CD4-positive, alpha-beta T cell (primary cell): Measurements from ENCODE around the gene ALDH16A1. TPM values are rescaled to one million over a fixed set of nuclear protein-coding genes. Genes with fewer than 3 reads are reported as not detected.

Experiments
- ATAC-seq: fragments of 200-7000 bp; cut with Tn5 transposase; one replicate; pipeline ENCODE4 v1.10.0; 2022; ENCODE audit warnings: mild to moderate bottlenecking; ENCODE audit not compliant: poor library complexity
- CTCF ChIA-PET: fragments of 350-600 bp; sonication (Branson Sonifier 250); formaldehyde crosslinking; loops from one replicate; lab custom pipeline; 2021; ENCODE audit warnings: antibody characterized with exemption, inconsistent platforms; lab: Charles Lee
- POLR2A ChIA-PET: fragments of 350-600 bp; sonication (Branson Sonifier 250); formaldehyde crosslinking; loops from one replicate; lab custom pipeline; 2021; ENCODE audit warnings: antibody characterized with exemption, inconsistent platforms; lab: Charles Lee
- DNase-seq, 14 experiments: peaks; one replicate each; pipeline ENCODE4 v3.0.0-alpha.2; 2013 to 2020; ENCODE audit warnings: mixed read lengths in 2 of 14
- H3K27ac ChIP-seq, 2 donors: one replicate each; pipeline versions ENCODE4 v1.5.1 to v1.7.0; 2013; ENCODE audit warnings: low read length in 2 of 2, low read depth in 1 of 2, mild to moderate bottlenecking in 1 of 2
- H3K27me3 ChIP-seq, 2 experiments: 1 replicate in 1 of 2; 2 replicates in 1 of 2; pipeline versions ENCODE4 v1.6.1 to v1.7.0; 2013; ENCODE audit warnings: low read length in 2 of 2, control low read depth in 1 of 2, mild to moderate bottlenecking in 1 of 2, moderate library complexity in 1 of 2; ENCODE audit not compliant: insufficient read depth in 2 of 2, control insufficient read depth in 1 of 2
- H3K36me3 ChIP-seq: one replicate; pipeline ENCODE4 v1.6.1; 2013; ENCODE audit warnings: low read length, control low read depth; ENCODE audit not compliant: insufficient read depth
- H3K4me1 ChIP-seq: one replicate; pipeline ENCODE4 v1.6.1; 2013; ENCODE audit warnings: low read length, control low read depth; ENCODE audit not compliant: insufficient read depth
- H3K4me3 ChIP-seq: one replicate; pipeline ENCODE4 v1.5.1; 2013; ENCODE audit warnings: mild to moderate bottlenecking, low read length, moderate library complexity
- H3K9me3 ChIP-seq, 2 experiments: 1 replicate in 1 of 2; 2 replicates in 1 of 2; pipeline versions ENCODE4 v1.6.1 to v1.7.0; 2013; ENCODE audit warnings: low read length in 2 of 2, mild to moderate bottlenecking in 2 of 2, control low read depth in 1 of 2, moderate library complexity in 1 of 2; ENCODE audit not compliant: control insufficient read depth in 1 of 2, insufficient read depth in 1 of 2
- H3K27ac Mint-ChIP-seq: one replicate; pipeline ENCODE4 v1.8.0; 2020; ENCODE audit warnings: mixed read lengths
- H3K27me3 Mint-ChIP-seq: one replicate; pipeline ENCODE4 v1.8.0; 2021; ENCODE audit warnings: mixed read lengths
- H3K36me3 Mint-ChIP-seq: one replicate; pipeline ENCODE4 v1.8.0; 2021; ENCODE audit warnings: low read depth, mixed read lengths
- H3K4me1 Mint-ChIP-seq: one replicate; pipeline ENCODE4 v1.8.0; 2021; ENCODE audit warnings: low read depth, mixed read lengths
- H3K4me3 Mint-ChIP-seq: one replicate; pipeline ENCODE4 v1.8.0; 2020; ENCODE audit warnings: mild to moderate bottlenecking, mixed read lengths
- H3K9me3 Mint-ChIP-seq: one replicate; pipeline ENCODE4 v1.8.0; 2020; ENCODE audit warnings: mixed read lengths
- intact Hi-C, 2 experiments: fragments of 100-400 bp; cut with DNase I in 1 of 2; cut with micrococcal nuclease in 1 of 2; formaldehyde crosslinking; loops; one replicate each; pipeline versions ENCODE4 v1.15.1 to v1.9.0; 2023 to 2025; cut with DNase I, micrococcal nuclease
- total RNA-seq, 174 experiments: library from RNA in 2 of 174; stranded (reverse) in 2 of 174; gene quantifications; one replicate each; pipeline ENCODE4 v1.2.3 and lab custom pipeline; 2021 to 2026
- TF ChIP-seq, protein P1 (sequence below): fragments of 200-600 bp; IDR thresholded peaks from one replicate; pipeline ENCODE4 v1.8.0; 2022; ENCODE audit warnings: antibody characterized with exemption, mild to moderate bottlenecking

The ALDH16A1 gene
- total RNA-seq, 2 experiments from 2014 or later, result 25.1 to 25.8 TPM

DNA sequence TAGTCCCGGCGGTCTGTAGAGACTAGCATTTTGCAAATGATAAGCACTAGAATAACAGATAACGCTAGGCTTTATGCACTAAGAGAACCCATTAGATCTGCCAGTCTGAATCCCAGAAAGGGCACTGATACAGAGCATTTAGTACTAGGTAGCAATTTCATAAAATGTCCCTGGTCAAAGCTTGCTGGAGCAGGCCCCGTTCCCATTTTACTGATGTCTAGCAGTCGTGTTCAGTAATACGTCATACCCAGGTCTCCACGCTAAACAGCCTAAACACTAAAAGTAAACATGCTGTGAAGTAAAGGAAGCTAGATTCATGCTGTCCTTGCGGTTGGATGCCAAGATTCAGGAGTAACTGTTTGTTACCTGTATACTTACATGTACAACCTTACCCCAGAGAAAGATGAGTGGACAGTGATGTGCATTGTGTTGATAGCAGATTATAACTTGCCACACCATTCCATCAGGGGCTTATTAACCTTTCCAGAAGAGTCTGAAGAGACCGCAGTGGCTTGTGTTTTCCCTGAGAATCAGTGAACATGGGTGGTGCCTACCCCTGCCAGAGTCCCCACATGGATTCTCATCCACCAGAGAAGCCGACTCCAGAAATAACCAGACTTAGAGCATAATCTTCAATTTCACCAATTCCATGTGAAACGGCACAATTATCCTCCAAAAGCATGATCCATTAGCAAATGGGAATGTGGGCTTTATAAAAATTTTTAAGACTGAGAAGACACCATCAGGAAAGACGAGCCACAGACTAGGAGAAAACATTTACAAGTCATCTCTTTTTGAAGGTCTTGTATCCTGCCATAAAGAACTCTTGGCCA lies 39.8 kb downstream of the ALDH16A1 start:
- Histone ChIP-seq H3K27ac (peak overlapping the region in 1 of 2 donors; percentile 30), H3K9me3 (peaks cover 0 to 10% of the 10 kb centered on the region in 2 experiments), H3K36me3 (peaks cover 58% of the 10 kb centered on the region), H3K4me1 (peaks cover 81% of the 10 kb centered on the region), H3K27me3 (no peaks in the 10 kb centered on the region), H3K4me3 (no peak overlapping the region)
- peak in 2 of 14 experiments; percentile 35 to 48 for DNase-seq
- POLR2A ChIA-PET, result interaction anchor here (0.8 to 2.5 kb wide), 9 partner anchors 7 to 184 kb away, joined by 3 to 14 read pairs (median 3); partner anchors contain the start of genes ALDH16A1 and PRMT1
- Mint-ChIP-seq H3K27ac (peak overlapping the region; percentile 85), H3K27me3 (no peaks in the 10 kb centered on the region), H3K4me3 (peak overlapping the region; percentile 73), H3K36me3 (peaks cover 78% of the 10 kb centered on the region), H3K4me1 (peaks cover 70% of the 10 kb centered on the region), H3K9me3 (no peaks in the 10 kb centered on the region)
- ATAC-seq, result no peak
- CTCF ChIA-PET, result interaction anchor here (1.0 to 2.2 kb wide), 2 partner anchors 10 to 19 kb away, joined by 4 to 8 read pairs; partner anchors contain the start of gene FLT3LG
- TF ChIP-seq, protein P1, sequence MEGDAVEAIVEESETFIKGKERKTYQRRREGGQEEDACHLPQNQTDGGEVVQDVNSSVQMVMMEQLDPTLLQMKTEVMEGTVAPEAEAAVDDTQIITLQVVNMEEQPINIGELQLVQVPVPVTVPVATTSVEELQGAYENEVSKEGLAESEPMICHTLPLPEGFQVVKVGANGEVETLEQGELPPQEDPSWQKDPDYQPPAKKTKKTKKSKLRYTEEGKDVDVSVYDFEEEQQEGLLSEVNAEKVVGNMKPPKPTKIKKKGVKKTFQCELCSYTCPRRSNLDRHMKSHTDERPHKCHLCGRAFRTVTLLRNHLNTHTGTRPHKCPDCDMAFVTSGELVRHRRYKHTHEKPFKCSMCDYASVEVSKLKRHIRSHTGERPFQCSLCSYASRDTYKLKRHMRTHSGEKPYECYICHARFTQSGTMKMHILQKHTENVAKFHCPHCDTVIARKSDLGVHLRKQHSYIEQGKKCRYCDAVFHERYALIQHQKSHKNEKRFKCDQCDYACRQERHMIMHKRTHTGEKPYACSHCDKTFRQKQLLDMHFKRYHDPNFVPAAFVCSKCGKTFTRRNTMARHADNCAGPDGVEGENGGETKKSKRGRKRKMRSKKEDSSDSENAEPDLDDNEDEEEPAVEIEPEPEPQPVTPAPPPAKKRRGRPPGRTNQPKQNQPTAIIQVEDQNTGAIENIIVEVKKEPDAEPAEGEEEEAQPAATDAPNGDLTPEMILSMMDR, result no peak
- intact Hi-C loops, result loop anchor here in 1 of 2 experiments (10.0 kb wide), 1 partner anchor 322 kb away; the partner anchor contains the start of genes FUZ and MED25

DNA sequence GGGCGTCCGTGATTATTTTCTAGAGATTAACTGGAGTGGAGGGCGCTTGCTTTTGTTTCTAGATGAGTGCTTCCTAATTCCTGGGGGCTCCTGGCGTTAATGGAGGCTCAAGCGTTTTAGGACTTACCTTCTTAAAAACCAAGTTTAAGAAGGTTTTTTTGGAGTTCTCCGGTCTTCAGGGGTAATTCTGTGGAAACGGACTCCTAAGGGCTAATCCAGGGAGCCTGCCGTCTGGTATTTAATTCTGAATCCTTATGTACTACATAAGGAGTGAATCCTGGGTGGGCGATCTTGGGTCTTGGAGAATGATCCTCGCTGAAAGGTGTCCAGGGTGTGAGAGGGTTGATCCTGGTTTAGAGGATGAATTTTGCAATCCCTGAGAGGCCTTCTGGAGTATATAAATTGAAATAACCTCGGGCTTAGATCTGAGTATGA lies 43.6 kb downstream of the ALDH16A1 start:
- ATAC-seq (no peak), DNase-seq (no peak)
- peaks cover 49% of the 10 kb centered on the region for H3K36me3 ChIP-seq
- peaks cover 71% of the 10 kb centered on the region for H3K4me1 ChIP-seq
- H3K9me3 Mint-ChIP-seq, result no peaks in the 10 kb centered on the region
- H3K4me3 ChIP-seq, result peak overlapping the region; percentile 99
- intact Hi-C loops, result loop anchor here (1.0 to 10.0 kb wide), 6 partner anchors 9 to 318 kb away; partner anchors contain the start of genes ALDH16A1 (in 2 of the 2), FLT3LG (in 1 of the 2), FUZ (in 1 of the 2) and MED25 (in 1 of the 2)
- CTCF ChIA-PET, result interaction anchor here (1.1 to 1.9 kb wide), 4 partner anchors 20 to 74 kb away, joined by 3 to 6 read pairs (median 4); no protein-coding TSS in a partner anchor
- H3K27ac ChIP-seq, result peak overlapping the region; percentile 94 to 96
- no peaks in the 10 kb centered on the region for H3K27me3 Mint-ChIP-seq
- no peaks in the 10 kb centered on the region for H3K27me3 ChIP-seq
- TF ChIP-seq, protein P1, result no peak
- H3K36me3 Mint-ChIP-seq, result peaks cover 74% of the 10 kb centered on the region
- peaks cover 70% of the 10 kb centered on the region for H3K4me1 Mint-ChIP-seq
- H3K4me3 Mint-ChIP-seq, result peak overlapping the region; percentile 99
- H3K27ac Mint-ChIP-seq, result peak overlapping the region; percentile 98
- POLR2A ChIA-PET, result interaction anchor here (1.2 to 5.2 kb wide), 24 partner anchors 9 to 380 kb away, joined by 4 to 52 read pairs (median 10); partner anchors contain the start of genes AKT1S1, ALDH16A1, FCGRT and FUZ
- peaks cover 0 to 9% of the 10 kb centered on the region in 2 experiments for H3K9me3 ChIP-seq
